GM19035 (cell line): ENCODE measurements around the gene CNTNAP2.
"Not testable (repeated sequence)": the region's sequence is repeated elsewhere in the genome, so short reads cannot be mapped to it uniquely, and the experiment has no call there.

ENCODE experiments used
- ATAC-seq: cut with Tn5 transposase; IDR thresholded peaks from one replicate; pipeline ENCODE4 v1.9.1; 2021; ENCODE audit not compliant: unreplicated experiment

Gene CNTNAP2

GRCh38 chr7:147801762-147802161 lies 1685.2 kb downstream of the CNTNAP2 start:
- not testable (repeated sequence) for ATAC-seq

GRCh38 chr7:147803151-147803550 lies 1686.5 kb downstream of the CNTNAP2 start:
- ATAC-seq = no peak

- no peak for ATAC-seq
Observed at GRCh38 chr7:147803606-147804005, 1687.0 kb downstream of the CNTNAP2 start.

- no peak for ATAC-seq
Observed at GRCh38 chr7:147804032-147804431, 1687.4 kb downstream of the CNTNAP2 start.

GRCh38 chr7:147805996-147806576 lies 1689.5 kb downstream of the CNTNAP2 start:
- ATAC-seq = no peak

GRCh38 chr7:147809786-147810185 lies 1693.2 kb downstream of the CNTNAP2 start:
- ATAC-seq = no peak

- no peak for ATAC-seq
Observed at GRCh38 chr7:147810269-147810668, 1693.7 kb downstream of the CNTNAP2 start.

- no peak for ATAC-seq
Observed at GRCh38 chr7:147811923-147812322, 1695.3 kb downstream of the CNTNAP2 start.

GRCh38 chr7:147813316-147813715 lies 1696.7 kb downstream of the CNTNAP2 start:
- ATAC-seq = no peak

GRCh38 chr7:147818317-147818716 lies 1701.7 kb downstream of the CNTNAP2 start:
- ATAC-seq = no peak

- ATAC-seq = no peak
Observed at GRCh38 chr7:147824671-147825070, 1708.1 kb downstream of the CNTNAP2 start.

- no peak for ATAC-seq
Observed at GRCh38 chr7:147829016-147829415, 1712.4 kb downstream of the CNTNAP2 start.

- ATAC-seq = no peak
Observed at GRCh38 chr7:147833557-147833956, 1717.0 kb downstream of the CNTNAP2 start.

GRCh38 chr7:147833970-147834369 lies 1717.4 kb downstream of the CNTNAP2 start:
- ATAC-seq = no peak

GRCh38 chr7:147852833-147853232 lies 1736.2 kb downstream of the CNTNAP2 start:
- ATAC-seq = no peak

- no peak for ATAC-seq
Observed at GRCh38 chr7:147857152-147858140, 1740.8 kb downstream of the CNTNAP2 start.

- no peak for ATAC-seq
Observed at GRCh38 chr7:147858421-147858820, 1741.8 kb downstream of the CNTNAP2 start.

GRCh38 chr7:147859033-147859432 lies 1742.4 kb downstream of the CNTNAP2 start:
- no peak for ATAC-seq

GRCh38 chr7:147859486-147859885 lies 1742.9 kb downstream of the CNTNAP2 start:
- ATAC-seq = no peak

GRCh38 chr7:147861058-147861716 lies 1744.6 kb downstream of the CNTNAP2 start:
- no peak for ATAC-seq

GRCh38 chr7:147861945-147862344 lies 1745.3 kb downstream of the CNTNAP2 start:
- ATAC-seq = no peak

GRCh38 chr7:147869456-147869855 lies 1752.9 kb downstream of the CNTNAP2 start:
- no peak for ATAC-seq
